Esophagus squamous epithelium (tissue), 5 donors: ENCODE measurements around the gene MICALL2. TPM values are rescaled to one million over a fixed set of nuclear protein-coding genes. Genes with fewer than 3 reads are reported as not detected.

ENCODE experiments used
- DNase-seq: peaks from one replicate; lab custom pipeline; 2025; lab: John Stamatoyannopoulos, UW
- H3K27ac ChIP-seq, 4 donors: fragments of 200-600 bp; sonication (generic); one replicate each; pipeline ENCODE4 v1.5.1; 2016 to 2019; ENCODE audit warnings: mild to moderate bottlenecking in 1 of 4
- H3K27me3 ChIP-seq, 4 donors: fragments of 200-600 bp; sonication (generic); 1 replicate in 3 of 4; 2 replicates in 1 of 4; pipeline versions ENCODE4 v1.5.1 to v1.6.0; 2017 to 2021; ENCODE audit warnings: antibody characterized with exemption in 1 of 4
- H3K36me3 ChIP-seq, 3 donors: fragments of 200-600 bp; sonication (generic); one replicate each; pipeline ENCODE4 v1.5.1; 2016 to 2019
- H3K4me1 ChIP-seq, 3 donors: fragments of 200-600 bp; sonication (generic); one replicate each; pipeline ENCODE4 v1.5.1; 2017 to 2019
- H3K4me3 ChIP-seq, 4 donors: fragments of 200-600 bp; sonication (generic); 1 replicate in 3 of 4; 2 replicates in 1 of 4; pipeline ENCODE4 v1.5.1; 2016 to 2019; ENCODE audit warnings: mild to moderate bottlenecking in 2 of 4, moderate library complexity in 1 of 4
- H3K9me3 ChIP-seq, 3 donors: fragments of 200-600 bp; sonication (generic); one replicate each; pipeline ENCODE4 v1.5.1; 2016 to 2019
- POLR2A ChIP-seq, 4 donors: fragments of 450-650 bp; IDR thresholded peaks; one replicate each; pipeline ENCODE4 v1.6.1; 2017; ENCODE audit warnings: antibody characterized with exemption in 4 of 4, mild to moderate bottlenecking in 4 of 4, moderate library complexity in 3 of 4
- WGBS, 2 donors: methylation state at CpG; one replicate each; pipeline ENCODE4 v1.1.5; 2018; 5-methylcytosine and 5-hydroxymethylcytosine counted together
- intact Hi-C: fragments of 100-400 bp; cut with DNase I; formaldehyde crosslinking; loops from one replicate; pipeline ENCODE4 v1.15.0; 2022
- total RNA-seq, 4 donors: library from RNA; depleted of rRNA; stranded (reverse); fragments of >200 nt; gene quantifications; one replicate each; pipeline ENCODE4 v1.1.0, GENCODE V29; 2016
- TF ChIP-seq, protein P1 (sequence below), 6 experiments: fragments of 450-650 bp in 4 of 6; fragments of 200-600 bp in 2 of 6; sonication (generic) in 2 of 6; IDR thresholded peaks; one replicate each; pipeline ENCODE4 v1.5.1; 2016 to 2019; ENCODE audit warnings: antibody characterized with exemption in 6 of 6, mild to moderate bottlenecking in 4 of 6, moderate library complexity in 4 of 6
- donor health status: DM: yes; HTN: yes; CAD: no.

MICALL2 gene
- total RNA-seq, 4 donors from 2014 or later: 14.1 to 17.5 (median 16.5) TPM

DNA sequence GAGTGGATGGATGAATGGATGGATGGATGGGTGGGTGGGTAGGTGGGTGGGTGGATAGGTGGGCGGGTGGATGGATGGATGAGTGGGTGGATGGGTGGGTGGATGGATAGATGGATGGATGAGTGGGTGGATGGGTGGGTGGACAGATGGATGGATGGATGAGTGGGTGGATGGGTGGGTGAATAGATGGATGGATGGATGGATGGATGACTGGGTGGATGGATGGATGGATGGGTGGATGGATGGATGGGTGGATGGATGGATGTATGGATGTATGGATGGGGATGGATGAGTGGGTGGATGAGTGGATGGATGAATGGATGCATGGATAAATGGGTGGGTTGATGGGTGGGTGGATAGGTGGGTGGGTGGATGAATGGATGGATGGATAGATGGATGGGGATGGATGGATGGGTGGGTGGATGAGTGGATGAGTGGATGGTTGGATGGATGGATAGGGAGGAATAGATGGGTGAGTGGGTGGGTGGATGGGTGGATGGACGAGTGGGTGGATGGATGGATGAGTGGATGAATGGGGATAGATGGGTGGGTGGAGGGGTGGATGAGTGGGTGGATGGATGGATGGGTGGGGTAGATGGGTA is 43.8 kb downstream of the MICALL2 start:
- intact Hi-C loops: no loop called here
- Histone ChIP-seq H3K9me3 (no peaks in the 10 kb centered on the region), H3K27ac (no peak overlapping the region), H3K4me1 (peaks cover 5 to 11% (median 6%) of the 10 kb centered on the region in 3 donors), H3K4me3 (no peak overlapping the region), H3K27me3 (peaks cover 0 to 75% (median 0%) of the 10 kb centered on the region in 4 donors), H3K36me3 (no peaks in the 10 kb centered on the region)
- 61 to 70% methylated on average over 2 of the region's 2 CpGs for WGBS, 2 donors
- no peak for TF ChIP-seq POLR2A (IDR thresholded peaks at IDR 0.05)
- TF ChIP-seq, protein P1, sequence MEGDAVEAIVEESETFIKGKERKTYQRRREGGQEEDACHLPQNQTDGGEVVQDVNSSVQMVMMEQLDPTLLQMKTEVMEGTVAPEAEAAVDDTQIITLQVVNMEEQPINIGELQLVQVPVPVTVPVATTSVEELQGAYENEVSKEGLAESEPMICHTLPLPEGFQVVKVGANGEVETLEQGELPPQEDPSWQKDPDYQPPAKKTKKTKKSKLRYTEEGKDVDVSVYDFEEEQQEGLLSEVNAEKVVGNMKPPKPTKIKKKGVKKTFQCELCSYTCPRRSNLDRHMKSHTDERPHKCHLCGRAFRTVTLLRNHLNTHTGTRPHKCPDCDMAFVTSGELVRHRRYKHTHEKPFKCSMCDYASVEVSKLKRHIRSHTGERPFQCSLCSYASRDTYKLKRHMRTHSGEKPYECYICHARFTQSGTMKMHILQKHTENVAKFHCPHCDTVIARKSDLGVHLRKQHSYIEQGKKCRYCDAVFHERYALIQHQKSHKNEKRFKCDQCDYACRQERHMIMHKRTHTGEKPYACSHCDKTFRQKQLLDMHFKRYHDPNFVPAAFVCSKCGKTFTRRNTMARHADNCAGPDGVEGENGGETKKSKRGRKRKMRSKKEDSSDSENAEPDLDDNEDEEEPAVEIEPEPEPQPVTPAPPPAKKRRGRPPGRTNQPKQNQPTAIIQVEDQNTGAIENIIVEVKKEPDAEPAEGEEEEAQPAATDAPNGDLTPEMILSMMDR (IDR thresholded peaks at IDR 0.05): no peak
- no peak for DNase-seq

DNA sequence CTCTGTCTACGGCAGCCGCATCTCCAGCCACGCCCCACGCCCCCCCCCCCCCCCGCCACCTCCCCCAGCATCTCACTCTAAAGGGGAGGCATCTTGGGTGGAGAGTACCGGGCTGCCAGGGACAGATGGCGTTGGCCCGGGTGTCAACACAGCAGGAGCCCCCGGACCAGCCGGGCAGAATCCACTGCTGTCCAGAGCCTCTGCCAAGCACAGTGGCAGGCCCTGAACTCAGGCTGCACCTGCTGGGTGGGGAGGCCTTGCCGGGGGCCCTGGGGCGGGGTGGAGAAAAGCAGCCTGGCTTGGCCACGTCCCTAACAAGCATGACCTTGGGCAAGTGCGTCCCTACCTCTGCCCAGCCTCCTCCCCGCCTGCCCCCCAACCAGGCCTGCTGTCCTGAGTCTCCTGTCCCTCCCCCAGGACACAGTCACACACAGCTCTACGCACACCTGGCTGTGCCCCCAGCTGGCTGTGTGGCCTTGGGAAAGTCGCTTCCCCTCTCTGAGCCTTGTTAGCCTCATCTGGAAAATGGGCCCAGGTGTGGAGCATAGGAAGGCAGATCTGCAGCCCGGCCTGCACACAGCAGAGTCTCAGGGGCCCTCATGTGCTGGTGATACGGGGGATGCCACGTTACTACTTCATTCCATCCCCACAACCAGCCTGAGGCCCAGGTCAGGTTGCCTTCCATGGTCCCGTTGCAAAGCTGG is 45.2 kb downstream of the MICALL2 start:
- Histone ChIP-seq H3K4me3 (no peak overlapping the region), H3K9me3 (no peaks in the 10 kb centered on the region), H3K27me3 (peaks cover 0 to 76% (median under 1%) of the 10 kb centered on the region in 4 donors), H3K27ac (no peak overlapping the region), H3K36me3 (no peaks in the 10 kb centered on the region), H3K4me1 (peaks cover 5 to 11% (median 6%) of the 10 kb centered on the region in 3 donors)
- WGBS, 2 donors: 40% methylated on average over 1 of the region's 21 CpGs; no CpG with 5 or more reads in 1 of the 2 donors
- intact Hi-C loops: no loop called here
- no peak for DNase-seq
- TF ChIP-seq, protein P1 (IDR thresholded peaks at IDR 0.05): no peak
- no peak for TF ChIP-seq POLR2A (IDR thresholded peaks at IDR 0.05)

DNA sequence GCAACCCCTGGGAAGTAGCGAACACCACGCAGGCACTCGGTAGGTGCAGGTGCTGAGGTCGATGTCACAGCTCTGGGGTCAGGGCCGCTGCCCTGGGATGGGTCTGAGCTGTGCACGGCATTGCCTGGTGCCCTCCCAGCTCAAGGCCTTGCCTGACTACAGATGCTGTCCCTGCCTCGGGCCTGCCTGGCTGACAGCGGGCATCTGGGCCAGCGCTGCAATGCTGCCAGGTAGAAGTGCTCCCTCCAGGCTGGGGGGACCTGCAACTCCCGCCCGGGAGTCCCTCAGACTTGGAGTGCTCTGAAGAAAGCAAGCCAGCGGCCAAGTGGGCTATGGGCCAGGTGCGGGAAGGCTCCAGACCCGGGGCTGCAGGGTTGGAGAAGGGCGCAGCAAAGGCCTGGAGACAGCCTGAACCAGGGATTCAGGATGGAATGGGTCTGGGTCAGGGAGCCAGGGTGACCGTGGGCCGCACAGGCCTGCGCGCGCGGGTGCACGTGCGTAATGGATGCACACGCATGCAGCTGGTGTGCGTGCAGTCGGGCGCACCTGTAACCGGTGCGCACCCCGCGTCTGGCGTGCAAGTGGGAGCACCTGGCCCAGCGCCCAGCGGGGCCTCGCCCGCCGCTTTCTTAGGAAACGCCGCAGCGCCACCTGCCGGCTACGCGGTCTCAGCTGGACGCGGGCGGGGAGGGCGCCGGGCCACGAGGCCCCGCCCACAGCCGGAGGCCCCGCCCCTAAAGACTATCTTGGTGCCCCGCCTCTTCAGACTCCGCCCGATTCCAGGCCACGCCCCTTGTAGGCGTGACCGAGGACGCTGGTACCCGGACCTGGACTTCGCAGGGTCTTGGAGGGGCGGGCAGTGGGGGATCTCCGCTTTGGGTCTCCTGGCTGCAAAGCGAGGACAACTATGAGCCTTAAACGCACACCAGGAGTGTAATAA is 46.7 kb downstream of the MICALL2 start:
- no peaks in the 10 kb centered on the region for H3K36me3 ChIP-seq
- peaks cover 5 to 11% (median 6%) of the 10 kb centered on the region in 3 donors for H3K4me1 ChIP-seq
- DNase-seq: no peak
- peaks cover 0 to 82% (median 6%) of the 10 kb centered on the region in 4 donors for H3K27me3 ChIP-seq
- no peak for TF ChIP-seq POLR2A (IDR thresholded peaks at IDR 0.05)
- TF ChIP-seq, protein P1 (IDR thresholded peaks at IDR 0.05): peak; percentile 62 to 93 (median 76)
- intact Hi-C loops: no loop called here
- no peaks in the 10 kb centered on the region for H3K9me3 ChIP-seq
- peak overlapping the region in 1 of 4 donors; percentile 21 for H3K4me3 ChIP-seq
- WGBS, 2 donors: 8% methylated on average over 37 of the region's 65 CpGs; no CpG with 5 or more reads in 1 of the 2 donors
- H3K27ac ChIP-seq: no peak overlapping the region

DNA sequence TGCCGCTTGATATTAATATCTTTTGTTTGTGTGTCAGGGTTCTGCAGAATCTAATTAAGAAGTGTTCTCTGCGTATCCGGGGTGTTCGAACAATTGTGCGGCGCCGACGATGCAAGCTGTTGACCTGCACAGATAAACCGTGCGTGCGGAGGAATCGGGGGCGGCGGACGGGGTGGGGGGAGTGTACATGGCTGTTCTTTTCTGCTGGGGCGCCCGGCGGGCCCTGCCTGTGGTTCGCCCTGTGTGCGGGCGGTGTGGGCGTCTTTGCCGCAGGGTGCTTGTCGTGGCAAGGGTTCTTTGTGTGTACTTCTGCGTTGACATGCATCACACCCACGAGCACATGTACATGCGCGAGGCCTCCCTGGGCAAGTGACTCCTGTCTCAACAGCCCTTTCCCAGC is 47.9 kb downstream of the MICALL2 start:
- TF ChIP-seq, protein P1 (IDR thresholded peaks at IDR 0.05): no peak
- no peak for TF ChIP-seq POLR2A (IDR thresholded peaks at IDR 0.05)
- Histone ChIP-seq H3K4me3 (no peak overlapping the region), H3K27me3 (peaks cover 0 to 87% (median 10%) of the 10 kb centered on the region in 4 donors), H3K27ac (no peak overlapping the region), H3K36me3 (no peaks in the 10 kb centered on the region), H3K4me1 (peaks cover 5 to 11% (median 6%) of the 10 kb centered on the region in 3 donors), H3K9me3 (no peaks in the 10 kb centered on the region)
- 84 to 91% methylated on average over 13 to 22 of the region's 28 CpGs for WGBS, 2 donors
- DNase-seq: no peak
- intact Hi-C loops: no loop called here
